Adrenal gland (tissue), 5 donors: ENCODE measurements around the gene SECISBP2L.

Source experiments
- CTCF ChIP-seq, 6 experiments: fragments of 450-650 bp in 4 of 6; fragments of 200-600 bp in 2 of 6; sonication (generic) in 1 of 6; IDR thresholded peaks; 1 replicate in 5 of 6; 2 replicates in 1 of 6; pipeline versions ENCODE4 v1.5.1 to v1.8.0; 2016 to 2021; ENCODE audit warnings: antibody characterized with exemption in 6 of 6, mild to moderate bottlenecking in 2 of 6, moderate library complexity in 1 of 6
- POLR2A ChIP-seq, 2 donors: fragments of 450-650 bp; IDR thresholded peaks; one replicate each; pipeline ENCODE4 v1.6.1; 2017; ENCODE audit warnings: antibody characterized with exemption in 2 of 2, mild to moderate bottlenecking in 2 of 2, moderate library complexity in 1 of 2
- donor health status: DM: no; HTN: no; CAD: no.

GRCh38 chr15:49036650-49037545 is 9.3 kb downstream of the SECISBP2L start:
- TF ChIP-seq CTCF (IDR thresholded peaks at IDR 0.05) (no peak), POLR2A (IDR thresholded peaks at IDR 0.05) (no peak)
